Mesendoderm (in vitro differentiated cells): ENCODE results near the gene TMPRSS15.

ENCODE experiments used
- DNase-seq: peaks from one replicate; pipeline ENCODE4 v3.0.0; 2013
- H2AK5ac ChIP-seq: 2 replicates; pipeline ENCODE4 v1.6.1; 2013; ENCODE audit warnings: low read length, inconsistent platforms
- H2BK120ac ChIP-seq: 2 replicates; pipeline ENCODE4 v1.6.1; 2013; ENCODE audit warnings: low read depth, mild to moderate bottlenecking, low read length, moderate library complexity, mixed read lengths
- H2BK15ac ChIP-seq: replicated peaks from 2 replicates; pipeline ENCODE4 v1.6.1; 2013; ENCODE audit warnings: low read depth, mild to moderate bottlenecking, moderate library complexity
- H2BK5ac ChIP-seq: 2 replicates; pipeline ENCODE4 v1.6.1; 2013; ENCODE audit warnings: low read length, inconsistent platforms
- H3K18ac ChIP-seq: 2 replicates; pipeline ENCODE4 v1.6.1; 2013; ENCODE audit warnings: mild to moderate bottlenecking, low read length, mixed read lengths
- H3K23ac ChIP-seq: one replicate; pipeline ENCODE4 v1.6.1; 2013; ENCODE audit warnings: low read length
- H3K27ac ChIP-seq: 2 replicates; pipeline ENCODE4 v1.5.1; 2013; ENCODE audit warnings: low read depth, mild to moderate bottlenecking, inconsistent platforms, low read length, moderate library complexity
- H3K27me3 ChIP-seq: 2 replicates; pipeline ENCODE4 v1.6.1; 2013; ENCODE audit warnings: low read length, control low read depth, mild to moderate bottlenecking, inconsistent platforms; ENCODE audit not compliant: insufficient read depth, poor library complexity
- H3K36me3 ChIP-seq: 2 replicates; pipeline ENCODE4 v1.6.1; 2013; ENCODE audit warnings: low read length, inconsistent platforms; ENCODE audit not compliant: control insufficient read depth, insufficient read depth
- H3K4ac ChIP-seq: one replicate; pipeline ENCODE4 v1.6.1; 2013; ENCODE audit warnings: low read depth, mild to moderate bottlenecking, low read length, moderate library complexity
- H3K4me1 ChIP-seq: 2 replicates; pipeline ENCODE4 v1.6.1; 2013; ENCODE audit warnings: low read depth, low read length, inconsistent platforms; ENCODE audit not compliant: control insufficient read depth
- H3K4me2 ChIP-seq: 2 replicates; pipeline ENCODE4 v1.6.1; 2013; ENCODE audit warnings: low read length
- H3K4me3 ChIP-seq: 2 replicates; pipeline ENCODE4 v1.5.1; 2013; ENCODE audit warnings: mild to moderate bottlenecking, low read length
- H3K56ac ChIP-seq: one replicate; pipeline ENCODE4 v1.6.1; 2013; ENCODE audit warnings: low read length
- H3K79me1 ChIP-seq: 2 replicates; pipeline ENCODE4 v1.6.1; 2013; ENCODE audit warnings: low read length, inconsistent platforms
- H3K79me2 ChIP-seq: 2 replicates; pipeline ENCODE4 v1.6.1; 2013; ENCODE audit warnings: mild to moderate bottlenecking, low read length; ENCODE audit not compliant: control insufficient read depth, insufficient read depth
- H3K9ac ChIP-seq: 2 replicates; pipeline ENCODE4 v1.6.1; 2013; ENCODE audit warnings: low read length, inconsistent platforms
- H4K5ac ChIP-seq: one replicate; pipeline ENCODE4 v1.6.1; 2013; ENCODE audit warnings: low read length
- H4K8ac ChIP-seq: one replicate; pipeline ENCODE4 v1.6.1; 2013; ENCODE audit warnings: low read depth, mild to moderate bottlenecking, control low read depth, low read length, moderate library complexity
- WGBS: extraction: QIAGEN DNeasy Blood & Tissue Kit; methylation state at CpG from one replicate; pipeline ENCODE4 v1.1.7; 2013; ENCODE audit warnings: low lambda C conversion rate, missing lambda C conversion rate; ENCODE audit not compliant: insufficient coverage; ENCODE audit errors: extremely low coverage; 5-methylcytosine and 5-hydroxymethylcytosine counted together

Gene TMPRSS15

DNA sequence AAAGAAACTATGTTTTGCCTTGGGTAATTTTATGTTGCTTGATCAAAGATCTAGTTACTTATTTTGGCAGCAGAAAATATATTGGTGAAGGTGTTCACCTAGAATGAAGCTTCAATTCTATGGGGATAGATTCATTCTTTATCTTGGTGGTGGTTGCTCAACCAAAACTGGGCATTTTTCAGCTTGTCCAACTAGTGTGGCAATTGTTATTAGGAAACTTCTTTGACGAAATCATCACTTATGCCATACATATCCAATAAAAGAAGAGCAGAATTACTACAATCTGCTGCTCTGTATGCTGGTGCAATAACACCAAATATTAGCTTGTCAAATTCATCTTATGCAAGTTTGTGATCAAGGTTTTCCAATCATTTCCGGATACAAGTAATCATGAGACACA, 26.8 kb upstream of the TMPRSS15 start:
- H3K79me1 ChIP-seq = no peaks in the 10 kb centered on the region
- H3K4me1 ChIP-seq = no peaks in the 10 kb centered on the region
- no peak overlapping the region for H2AK5ac ChIP-seq
- no peak overlapping the region for H3K56ac ChIP-seq
- H4K5ac ChIP-seq = no peak overlapping the region
- H3K4me2 ChIP-seq = no peak overlapping the region
- H3K36me3 ChIP-seq = no peaks in the 10 kb centered on the region
- H3K27ac ChIP-seq = no peak overlapping the region
- no peak overlapping the region for H2BK5ac ChIP-seq
- no peak overlapping the region for H3K23ac ChIP-seq
- no peak overlapping the region for H3K9ac ChIP-seq
- H4K8ac ChIP-seq = no peak overlapping the region
- DNase-seq = no peak
- no peaks in the 10 kb centered on the region for H3K79me2 ChIP-seq
- H3K18ac ChIP-seq = no peak overlapping the region
- H3K4ac ChIP-seq = no peak overlapping the region
- no peak overlapping the region for H2BK15ac ChIP-seq
- no peaks in the 10 kb centered on the region for H3K27me3 ChIP-seq
- H2BK120ac ChIP-seq = no peak overlapping the region
- H3K4me3 ChIP-seq = no peak overlapping the region
- WGBS = no CpG with 5 or more reads among the region's 2 CpGs

DNA sequence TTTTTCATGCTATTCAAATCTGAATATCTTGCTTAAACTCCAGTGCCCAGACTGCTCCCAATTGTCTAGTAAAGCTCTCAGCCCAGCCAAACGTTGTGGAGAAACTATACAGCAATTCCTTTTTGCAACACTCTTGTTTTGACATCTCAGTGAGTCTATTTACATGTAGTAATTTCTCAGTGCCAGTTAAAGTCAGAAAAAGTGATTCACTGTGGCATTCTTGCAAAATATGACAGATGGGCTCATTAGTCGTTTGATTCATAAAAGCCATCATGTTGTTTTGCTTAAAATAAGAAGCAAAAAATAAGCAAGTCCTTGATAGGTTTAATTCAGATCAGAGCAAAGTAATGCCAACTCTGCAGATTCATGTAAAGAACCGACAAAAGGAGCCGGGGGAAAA, 20.7 kb upstream of the TMPRSS15 start:
- H3K4me2 ChIP-seq = no peak overlapping the region

GRCh38 chr21:18417141-18417790, 13.7 kb upstream of the TMPRSS15 start:
- H2BK5ac ChIP-seq = no peak overlapping the region
- no peak overlapping the region for H3K4ac ChIP-seq
- no peak overlapping the region for H3K4me3 ChIP-seq
- no peaks in the 10 kb centered on the region for H3K36me3 ChIP-seq
- no peak overlapping the region for H3K23ac ChIP-seq
- H3K27ac ChIP-seq = no peak overlapping the region
- H3K4me2 ChIP-seq = no peak overlapping the region
- WGBS = no CpG with 5 or more reads among the region's 3 CpGs
- no peak overlapping the region for H2BK120ac ChIP-seq
- no peaks in the 10 kb centered on the region for H3K79me2 ChIP-seq
- no peak overlapping the region for H4K5ac ChIP-seq
- no peak overlapping the region for H2AK5ac ChIP-seq
- no peak overlapping the region for H2BK15ac ChIP-seq
- H3K4me1 ChIP-seq = no peaks in the 10 kb centered on the region
- H3K18ac ChIP-seq = no peak overlapping the region
- no peaks in the 10 kb centered on the region for H3K79me1 ChIP-seq
- no peak overlapping the region for H3K56ac ChIP-seq
- no peak for DNase-seq
- no peak overlapping the region for H3K9ac ChIP-seq
- H4K8ac ChIP-seq = no peak overlapping the region
- H3K27me3 ChIP-seq = no peaks in the 10 kb centered on the region

More for the DNA sequence above, 20.7 kb upstream of the TMPRSS15 start:
- no peak overlapping the region for H2AK5ac ChIP-seq
- H3K36me3 ChIP-seq = no peaks in the 10 kb centered on the region
- H3K27ac ChIP-seq = no peak overlapping the region
- H4K8ac ChIP-seq = no peak overlapping the region
- no peak overlapping the region for H3K23ac ChIP-seq
- no peak for DNase-seq
- no peaks in the 10 kb centered on the region for H3K79me1 ChIP-seq
- H2BK120ac ChIP-seq = no peak overlapping the region
- H3K18ac ChIP-seq = no peak overlapping the region
- no peak overlapping the region for H3K9ac ChIP-seq
- no peaks in the 10 kb centered on the region for H3K4me1 ChIP-seq
- no peak overlapping the region for H3K56ac ChIP-seq
- no CpG with 5 or more reads among the region's 4 CpGs for WGBS
- no peak overlapping the region for H2BK5ac ChIP-seq
- H3K27me3 ChIP-seq = no peaks in the 10 kb centered on the region
- H3K4ac ChIP-seq = no peak overlapping the region
- H3K79me2 ChIP-seq = no peaks in the 10 kb centered on the region
- no peak overlapping the region for H2BK15ac ChIP-seq
- H3K4me3 ChIP-seq = no peak overlapping the region
- H4K5ac ChIP-seq = no peak overlapping the region

- Histone ChIP-seq H4K8ac (no peak overlapping the region), H2BK5ac (no peak overlapping the region), H3K79me1 (no peaks in the 10 kb centered on the region), H2AK5ac (no peak overlapping the region), H2BK120ac (no peak overlapping the region), H2BK15ac (no peak overlapping the region), H3K27ac (no peak overlapping the region), H3K18ac (no peak overlapping the region), H3K4me3 (no peak overlapping the region), H3K27me3 (no peaks in the 10 kb centered on the region), H3K4ac (no peak overlapping the region), H3K23ac (no peak overlapping the region), H3K36me3 (no peaks in the 10 kb centered on the region), H3K79me2 (no peaks in the 10 kb centered on the region), H3K56ac (no peak overlapping the region), H3K4me1 (no peaks in the 10 kb centered on the region), H3K9ac (no peak overlapping the region), H3K4me2 (no peak overlapping the region), H4K5ac (no peak overlapping the region)
- no CpG with 5 or more reads among the region's 5 CpGs for WGBS
- DNase-seq = no peak
These were observed 8.0 kb upstream of the TMPRSS15 start for GRCh38 chr21:18411565-18411964.

DNA sequence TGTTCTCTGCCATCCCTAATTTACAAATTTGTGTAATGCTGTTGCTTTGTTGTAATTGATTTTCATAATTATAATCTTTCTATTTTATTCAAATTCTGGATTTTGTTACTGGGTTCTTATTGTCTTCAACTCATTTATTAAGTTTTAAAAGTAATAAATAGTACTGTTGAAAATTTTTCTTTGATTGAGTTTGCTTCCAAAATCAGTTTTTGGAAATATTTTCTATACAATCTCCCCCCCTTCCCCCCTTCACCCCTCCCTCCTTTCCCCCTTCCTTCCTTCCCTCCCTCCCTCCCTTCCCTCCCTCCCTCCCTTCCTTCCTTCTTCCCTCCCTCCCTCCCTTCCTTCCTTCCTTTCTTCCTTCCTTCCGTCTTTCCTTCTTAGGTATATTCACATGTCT, 6.0 kb upstream of the TMPRSS15 start:
- Histone ChIP-seq H2BK15ac (no peak overlapping the region), H3K9ac (no peak overlapping the region), H3K56ac (no peak overlapping the region), H3K23ac (no peak overlapping the region), H3K4ac (no peak overlapping the region), H2AK5ac (no peak overlapping the region), H3K27ac (no peak overlapping the region), H2BK5ac (no peak overlapping the region), H3K4me3 (no peak overlapping the region), H2BK120ac (no peak overlapping the region), H3K36me3 (no peaks in the 10 kb centered on the region), H3K79me1 (no peaks in the 10 kb centered on the region), H3K79me2 (no peaks in the 10 kb centered on the region), H3K4me2 (no peak overlapping the region), H3K27me3 (no peaks in the 10 kb centered on the region), H4K5ac (no peak overlapping the region), H4K8ac (no peak overlapping the region), H3K18ac (no peak overlapping the region), H3K4me1 (no peaks in the 10 kb centered on the region)
- WGBS = no CpG with 5 or more reads among the region's 1 CpG
- no peak for DNase-seq

- Histone ChIP-seq H4K8ac (no peak overlapping the region), H3K27ac (no peak overlapping the region), H2BK15ac (no peak overlapping the region), H4K5ac (no peak overlapping the region), H3K18ac (no peak overlapping the region), H2BK5ac (no peak overlapping the region), H3K36me3 (no peaks in the 10 kb centered on the region), H3K4me1 (no peaks in the 10 kb centered on the region), H3K27me3 (no peaks in the 10 kb centered on the region), H3K4ac (no peak overlapping the region), H3K9ac (no peak overlapping the region), H3K79me2 (no peaks in the 10 kb centered on the region), H3K23ac (no peak overlapping the region), H2BK120ac (no peak overlapping the region), H3K4me2 (no peak overlapping the region), H3K79me1 (no peaks in the 10 kb centered on the region), H3K56ac (no peak overlapping the region), H2AK5ac (no peak overlapping the region), H3K4me3 (no peak overlapping the region)
- DNase-seq = no peak
- no CpG with 5 or more reads among the region's 5 CpGs for WGBS
These were observed 4.7 kb downstream of the TMPRSS15 start for GRCh38 chr21:18398843-18399242.
